Measurements from ENCODE around the gene ATP2C1.
"Not testable (repeated sequence)": the region's sequence is repeated elsewhere in the genome, so short reads cannot be mapped to it uniquely, and the experiment has no call there.

Gene ATP2C1

DNA sequence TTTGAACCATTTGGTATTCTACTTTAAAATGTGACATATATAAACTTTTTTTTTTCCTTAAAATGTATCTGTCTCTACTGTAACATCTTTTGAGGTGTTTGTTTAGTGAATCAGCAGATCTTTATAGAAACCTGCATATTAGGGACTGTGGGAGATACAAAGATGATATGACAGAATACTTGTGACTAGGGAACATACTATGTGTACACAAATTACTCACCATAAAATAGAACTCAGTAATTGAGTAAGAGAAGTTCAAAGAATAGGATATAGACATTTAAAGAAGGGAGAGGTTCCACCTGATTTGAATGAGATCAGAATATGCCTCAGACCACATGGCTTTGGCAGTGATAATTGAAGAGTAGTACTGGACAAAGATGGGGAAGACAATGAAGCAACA is 47.9 kb downstream of the ATP2C1 start:
- no peak for DNase-seq

DNA sequence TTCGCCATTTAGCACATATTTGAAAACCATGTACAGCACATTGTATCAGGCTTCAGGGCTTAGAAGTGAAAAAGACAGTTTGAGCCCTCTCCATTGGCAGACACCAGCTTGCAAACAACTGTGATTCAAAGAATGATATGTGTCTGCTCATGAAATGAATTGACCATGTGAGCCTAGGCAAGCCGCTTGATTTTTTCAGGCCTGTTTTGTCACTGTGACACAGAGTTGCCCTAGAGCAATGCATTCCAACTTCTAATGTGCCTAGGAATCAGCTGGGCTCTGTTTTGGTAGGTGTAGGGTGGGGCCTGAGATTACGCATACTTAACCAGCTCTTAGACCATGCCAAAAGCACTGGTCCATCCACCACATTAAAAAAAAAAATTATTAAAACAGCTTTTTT is 53.0 kb downstream of the ATP2C1 start:
- DNase-seq: no peak

- no peak for DNase-seq
Measured at GRCh38 chr3:130948001-130948773, 54.3 kb downstream of the ATP2C1 start.

DNA sequence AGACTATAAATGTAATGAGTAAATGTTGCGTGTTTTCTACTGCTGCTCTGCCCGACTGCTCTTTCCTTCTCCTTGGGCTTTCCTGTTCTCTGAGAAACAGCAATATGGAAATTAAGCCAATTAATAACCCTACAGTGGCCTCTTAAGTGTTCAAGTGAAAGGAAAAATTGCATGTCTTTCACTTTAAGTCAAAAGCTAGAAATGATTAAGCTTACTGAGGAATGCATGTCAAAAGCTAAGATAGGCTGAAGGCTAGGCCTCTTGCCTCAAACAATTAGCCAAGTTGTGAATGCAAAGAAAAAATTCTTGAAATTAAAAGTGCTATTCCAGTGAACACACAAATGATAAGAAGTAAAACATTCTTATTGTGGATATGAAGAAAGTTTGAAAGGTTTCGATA is 55.0 kb downstream of the ATP2C1 start:
- no peak for DNase-seq

DNA sequence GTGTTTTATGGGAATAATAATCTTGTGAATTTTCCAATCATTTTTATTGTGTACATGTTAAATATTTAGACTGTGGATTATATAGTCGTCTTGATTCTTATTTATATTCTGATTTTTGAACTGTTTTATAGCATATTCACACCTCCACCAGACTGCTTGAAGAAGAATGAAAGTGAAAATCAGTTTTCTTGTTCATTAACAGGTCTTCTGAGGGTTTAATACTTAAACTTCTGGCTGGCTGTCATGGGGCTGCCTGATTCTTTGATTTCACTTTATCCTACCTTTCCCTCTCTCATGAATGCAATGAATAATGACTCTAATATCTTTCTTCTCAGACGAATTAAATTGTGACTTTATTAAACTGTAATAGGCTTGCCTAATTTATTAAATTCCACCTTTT is 56.2 kb downstream of the ATP2C1 start:
- no peak for DNase-seq

GRCh38 chr3:130950641-130951040 is 56.8 kb downstream of the ATP2C1 start:
- peak; percentile 23 for DNase-seq

DNA sequence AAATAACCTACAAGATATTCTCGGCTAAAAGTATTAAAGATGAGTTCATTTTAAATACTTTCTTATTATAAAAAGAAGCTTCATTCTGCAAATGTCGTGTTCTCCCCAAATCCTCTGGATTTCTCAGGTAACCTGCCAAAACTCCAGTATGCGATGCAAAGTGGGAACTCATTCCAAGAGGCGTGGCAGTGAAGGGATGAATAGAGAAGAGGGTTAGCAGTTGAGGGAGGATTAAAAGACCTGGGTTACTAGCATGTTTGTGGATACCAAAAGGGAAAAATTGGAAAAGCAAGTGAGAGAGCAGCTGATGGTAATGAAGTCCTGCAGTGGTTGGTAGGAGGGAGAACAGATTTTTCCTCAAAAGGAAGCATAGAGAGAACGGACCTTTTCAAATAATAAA is 61.6 kb downstream of the ATP2C1 start:
- no peak for DNase-seq

GRCh38 chr3:130956281-130956680 is 62.4 kb downstream of the ATP2C1 start:
- no peak for DNase-seq

- no peak for DNase-seq
Measured at GRCh38 chr3:130956721-130957120, 62.8 kb downstream of the ATP2C1 start.

DNA sequence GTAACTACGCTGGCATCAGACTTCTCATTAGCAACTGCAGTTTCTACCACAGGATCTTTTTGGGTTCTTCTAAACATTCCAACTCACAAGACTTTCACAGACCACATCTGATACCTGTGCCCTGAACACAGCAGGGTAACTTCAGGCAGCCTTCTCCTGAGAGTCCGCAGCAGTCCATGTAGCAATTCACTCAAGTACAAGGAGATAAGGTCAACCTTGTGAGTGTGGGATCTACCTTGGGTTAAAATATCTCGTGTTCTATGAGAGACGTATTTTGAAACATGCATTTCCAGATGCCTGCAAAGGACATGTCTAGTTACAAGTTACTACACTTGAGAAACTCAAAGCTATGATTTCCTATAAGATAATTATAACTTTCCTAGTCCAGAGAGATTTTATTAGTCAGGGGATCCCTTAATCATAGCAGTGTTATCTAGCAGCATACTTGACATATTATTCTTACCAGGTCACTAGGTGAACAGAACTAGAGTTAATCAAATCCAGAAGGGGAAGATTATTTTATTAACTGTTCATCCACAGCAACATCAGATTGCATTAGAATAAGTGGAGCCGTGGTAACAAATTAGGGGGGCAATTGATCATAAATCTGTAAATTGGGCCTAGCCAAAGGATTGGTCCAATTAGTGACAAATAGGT is 66.4 kb downstream of the ATP2C1 start:
- DNase-seq: peak; percentile 63

GRCh38 chr3:130961458-130961857 is 67.6 kb downstream of the ATP2C1 start:
- no peak for DNase-seq

DNA sequence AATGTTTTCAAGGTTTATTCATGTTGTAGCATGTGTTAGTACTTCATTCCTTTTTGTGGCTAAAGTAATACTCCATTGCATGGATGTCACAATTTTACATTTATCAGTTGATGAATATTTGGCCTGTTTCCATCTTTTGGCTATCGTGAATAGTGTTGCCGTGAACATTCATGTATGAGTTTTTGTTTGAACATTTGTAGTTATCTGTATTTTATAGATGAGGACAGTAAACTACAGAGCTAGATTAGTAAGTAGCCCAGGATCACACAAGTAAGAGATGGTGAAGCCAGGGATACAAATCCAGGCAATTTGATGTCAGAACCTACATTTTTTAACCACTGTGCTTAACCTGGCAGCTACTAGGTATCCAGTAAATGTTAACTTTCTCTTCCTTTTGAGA is 69.6 kb downstream of the ATP2C1 start:
- no peak for DNase-seq

- peak; percentile 85 for DNase-seq
Measured at GRCh38 chr3:130963878-130964277, 70.0 kb downstream of the ATP2C1 start.

DNA sequence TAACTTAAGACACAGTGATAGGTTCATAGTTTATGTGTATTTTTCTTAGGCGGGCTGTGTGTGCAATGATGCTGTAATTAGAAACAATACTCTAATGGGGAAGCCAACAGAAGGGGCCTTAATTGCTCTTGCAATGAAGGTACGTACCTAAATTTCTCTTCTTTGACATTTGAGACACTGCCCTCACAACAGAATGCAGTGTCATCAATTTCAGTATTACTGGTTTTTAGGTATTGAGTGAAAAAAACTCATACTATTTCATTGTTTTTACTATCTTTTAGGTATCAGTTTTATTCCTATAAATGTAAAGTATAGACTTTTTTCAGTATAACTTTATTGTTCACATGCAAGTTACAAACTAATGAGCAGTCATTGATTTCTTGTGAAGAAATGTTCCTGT is 73.4 kb downstream of the ATP2C1 start:
- DNase-seq: no peak

DNA sequence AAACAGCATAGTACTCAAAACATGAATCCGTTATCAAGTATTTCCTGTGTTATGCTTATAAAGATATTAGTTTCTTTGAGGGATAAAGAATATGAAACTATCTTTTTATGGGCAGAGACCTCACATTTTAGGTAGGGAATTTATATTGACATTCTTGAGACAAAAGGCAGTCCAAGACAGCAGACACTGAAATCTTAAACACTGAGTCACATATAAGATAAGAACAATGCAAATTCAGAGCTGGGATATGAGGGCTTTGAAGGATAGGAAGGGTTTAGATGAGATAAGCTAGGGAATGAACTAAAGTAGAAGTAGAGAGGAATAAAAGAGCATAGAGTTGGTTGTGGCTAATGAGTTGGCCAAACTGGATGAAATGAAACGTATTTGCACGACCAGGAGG is 74.3 kb downstream of the ATP2C1 start:
- peak; percentile 56 for DNase-seq

DNA sequence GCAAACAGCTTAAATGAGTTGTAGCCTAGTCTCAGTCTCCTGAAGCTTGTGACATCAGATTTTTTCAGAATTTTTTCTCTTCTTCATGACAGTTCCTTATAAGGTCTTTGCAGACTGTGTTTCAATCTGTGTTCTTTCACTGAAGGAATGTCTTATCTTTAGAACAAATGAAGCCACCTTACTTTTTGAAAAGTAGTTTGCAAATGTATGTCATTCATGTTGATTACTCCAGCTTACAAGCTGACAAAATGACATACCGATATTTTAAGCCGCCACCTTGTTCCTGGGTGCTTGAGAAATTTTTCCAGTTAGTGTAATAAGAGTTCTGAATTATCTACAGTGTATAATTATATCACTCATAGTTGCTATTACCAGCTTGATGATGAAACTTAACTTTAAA is 75.7 kb downstream of the ATP2C1 start:
- no peak for DNase-seq

DNA sequence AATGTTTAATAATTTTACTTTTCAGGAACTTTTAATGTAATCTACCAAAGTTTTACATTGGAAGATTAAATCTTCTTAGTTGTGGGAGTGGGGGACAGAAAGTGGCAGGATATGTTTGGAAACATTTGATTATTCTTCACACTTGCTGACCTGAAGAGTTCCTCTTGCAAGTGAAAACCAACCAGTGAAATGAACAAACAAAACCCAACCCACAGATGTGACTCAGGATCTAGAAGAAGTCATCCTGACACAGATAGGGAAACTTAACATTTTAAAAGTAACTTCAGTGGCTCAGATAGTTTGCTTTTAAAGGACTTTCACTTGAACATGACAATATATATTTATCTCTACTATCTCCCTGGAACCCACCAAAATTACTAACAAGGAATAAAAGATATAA is 77.3 kb downstream of the ATP2C1 start:
- DNase-seq: no peak

DNA sequence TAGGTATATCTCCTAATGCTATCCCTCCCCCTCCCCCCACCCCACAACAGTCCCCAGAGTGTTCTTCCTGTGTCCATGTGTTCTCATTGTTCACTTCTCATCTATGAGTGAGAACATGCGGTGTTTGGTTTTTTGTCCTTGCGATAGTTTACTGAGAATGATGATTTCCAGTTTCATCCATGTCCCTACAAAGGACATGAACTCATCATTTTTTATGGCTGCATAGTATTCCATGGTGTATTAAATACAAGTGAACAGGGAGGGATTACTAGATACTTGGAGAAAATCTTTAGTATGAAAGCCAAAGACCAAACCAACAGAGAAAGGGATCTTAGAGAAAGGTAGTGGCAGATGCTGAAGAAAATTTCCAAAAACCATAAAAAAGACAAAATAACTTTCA is 78.7 kb downstream of the ATP2C1 start:
- DNase-seq: not testable (repeated sequence)

DNA sequence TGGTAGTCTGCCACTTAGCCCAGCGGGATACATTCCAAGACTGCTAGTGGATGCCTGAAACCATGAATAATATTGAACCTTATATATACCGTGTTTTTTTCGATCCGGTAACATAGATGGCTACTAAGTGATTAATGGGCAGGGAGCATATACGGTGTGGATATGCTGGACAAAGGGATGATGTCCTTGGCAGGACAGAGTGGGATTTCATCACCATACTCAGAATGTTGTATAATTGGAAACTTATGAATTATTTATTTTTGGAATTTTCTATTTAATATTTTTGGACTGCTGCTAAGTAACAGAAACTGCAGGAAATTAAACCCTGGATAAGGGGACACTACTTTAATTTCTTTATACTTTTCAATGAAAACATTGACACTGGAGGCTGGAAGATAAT is 79.5 kb downstream of the ATP2C1 start:
- peak; percentile 36 for DNase-seq

DNA sequence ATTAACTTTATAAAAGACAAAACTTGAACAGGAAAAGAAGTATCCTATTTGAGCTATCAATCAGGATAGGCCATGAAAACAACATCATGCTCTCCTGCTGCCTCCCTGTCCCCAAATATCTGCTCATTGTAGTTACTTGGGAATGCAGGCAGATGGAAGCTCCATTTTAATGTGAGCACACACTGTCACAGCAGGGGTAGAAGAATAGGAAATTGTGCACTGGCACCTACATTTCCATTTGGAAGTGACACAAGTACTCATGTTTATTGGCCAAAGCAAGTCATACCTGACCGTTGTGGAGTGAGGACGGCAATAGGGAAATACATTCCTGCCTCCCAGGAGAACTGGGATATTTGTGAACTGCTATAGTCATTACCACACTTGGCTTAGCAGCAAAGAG is 80.3 kb downstream of the ATP2C1 start:
- DNase-seq: no peak

GRCh38 chr3:130975251-130975650 is 81.4 kb downstream of the ATP2C1 start:
- no peak for DNase-seq

DNA sequence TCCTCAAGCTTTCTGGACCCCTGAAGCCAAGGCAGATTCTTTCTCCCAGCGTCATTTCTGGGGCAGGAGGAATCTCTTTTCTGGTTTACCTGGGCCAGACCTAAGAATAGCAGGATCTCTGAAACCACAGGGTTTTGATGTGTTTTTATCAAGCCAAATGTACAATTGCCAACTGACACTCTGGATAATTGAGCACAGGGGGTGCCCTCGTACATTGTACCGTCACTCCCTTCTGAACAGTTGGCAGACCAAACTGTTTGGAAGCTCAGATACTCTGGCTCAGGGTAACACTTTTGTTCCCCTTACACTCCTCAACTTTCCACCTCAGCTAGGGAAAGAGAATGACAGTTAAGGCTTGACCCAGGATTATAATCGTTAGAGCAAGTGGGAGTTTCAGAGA is 82.8 kb downstream of the ATP2C1 start:
- no peak for DNase-seq

DNA sequence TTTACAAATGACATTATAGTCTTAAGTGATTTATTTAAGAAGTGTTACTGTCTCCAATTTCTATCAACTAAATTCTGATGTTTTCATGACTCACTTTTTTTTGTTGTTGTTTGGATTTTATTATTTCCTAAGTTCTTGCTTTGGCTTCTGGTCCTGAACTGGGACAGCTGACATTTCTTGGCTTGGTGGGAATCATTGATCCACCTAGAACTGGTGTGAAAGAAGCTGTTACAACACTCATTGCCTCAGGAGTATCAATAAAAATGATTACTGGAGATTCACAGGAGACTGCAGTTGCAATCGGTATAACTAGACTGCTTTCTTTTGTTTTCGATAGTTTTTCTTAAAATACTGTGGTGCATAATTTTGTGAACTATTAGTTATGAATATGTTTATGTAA is 85.2 kb downstream of the ATP2C1 start:
- DNase-seq: no peak

- no peak for DNase-seq
Measured at GRCh38 chr3:130981469-130981868, 87.6 kb downstream of the ATP2C1 start.

GRCh38 chr3:130990282-130990681 is 96.4 kb downstream of the ATP2C1 start:
- no peak for DNase-seq
